Activated CD8-positive, alpha-beta memory T cell treated with anti-CD3 and anti-CD28 coated beads, Interleukin-2, amount 50 U/mL, for 4 hours (primary cell): ENCODE measurements around the gene ANKS6.
"Not testable (repeated sequence)": the region's sequence is repeated elsewhere in the genome, so short reads cannot be mapped to it uniquely, and the experiment has no call there.

ENCODE experiments used
- DNase-seq: peaks from one replicate; pipeline ENCODE4 v3.0.0-alpha.2; 2020

ANKS6 gene

GRCh38 chr9:98698856-98699255 lies 97.5 kb downstream of the ANKS6 start:
- no peak for DNase-seq

DNA sequence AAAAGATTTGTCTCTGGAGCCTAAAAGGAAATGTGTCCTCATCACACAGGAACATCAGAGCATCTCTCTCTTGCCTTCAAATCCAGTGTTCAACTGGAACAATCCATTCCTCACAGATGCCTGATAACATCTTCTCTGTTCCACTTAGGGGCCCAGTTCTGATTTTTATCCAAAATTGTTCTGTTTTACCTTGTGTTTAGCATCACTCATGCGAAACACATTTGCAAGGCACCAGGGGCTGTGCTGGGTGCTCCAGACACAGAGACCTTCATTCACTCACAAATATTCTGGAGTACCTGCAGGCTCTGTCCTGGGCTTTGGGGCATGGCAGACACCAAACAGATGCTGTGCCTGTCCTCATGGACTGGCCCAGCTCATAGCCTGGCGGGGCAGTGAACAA lies 101.4 kb downstream of the ANKS6 start:
- DNase-seq = no peak

DNA sequence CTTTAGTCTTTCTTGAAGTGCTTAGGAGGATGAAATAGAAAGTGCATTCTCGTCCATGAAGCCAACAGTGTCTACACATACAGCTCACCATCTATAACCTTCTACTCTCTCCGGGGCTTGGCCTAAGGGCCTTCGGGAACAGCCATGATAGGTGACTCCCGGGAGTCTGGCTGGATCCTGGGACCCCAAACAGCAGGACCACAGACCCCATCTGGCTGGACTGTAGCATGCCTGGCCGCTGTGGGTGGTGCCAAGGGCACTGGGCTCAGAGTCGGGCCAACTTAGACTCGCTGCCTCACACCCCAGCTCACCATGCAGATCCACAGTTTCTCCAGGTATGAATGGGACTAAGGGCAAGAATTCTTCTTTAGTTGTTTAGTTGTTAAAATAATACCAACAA lies 104.0 kb downstream of the ANKS6 start:
- no peak for DNase-seq

DNA sequence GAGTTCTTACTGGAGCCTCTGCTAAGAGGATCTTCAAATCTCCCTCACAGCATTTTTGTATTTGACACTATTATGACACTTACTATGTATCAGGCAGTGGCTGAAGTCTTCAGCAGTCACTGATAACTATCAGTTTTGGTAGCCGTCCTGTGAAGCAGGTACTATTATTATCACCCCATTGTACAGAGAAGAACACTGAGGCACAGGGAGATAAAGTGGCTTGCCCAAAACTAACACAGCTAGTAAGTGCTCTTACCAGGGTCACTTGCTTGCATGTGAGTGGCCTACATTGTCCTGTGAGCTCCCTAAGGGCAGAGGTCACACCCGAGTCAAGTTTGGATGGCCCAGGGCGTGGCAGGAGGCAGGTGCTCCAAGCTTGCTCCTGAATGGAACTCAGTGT lies 104.5 kb downstream of the ANKS6 start:
- no peak for DNase-seq

- DNase-seq = no peak
These were observed 105.7 kb downstream of the ANKS6 start for GRCh38 chr9:98690686-98691085.

DNA sequence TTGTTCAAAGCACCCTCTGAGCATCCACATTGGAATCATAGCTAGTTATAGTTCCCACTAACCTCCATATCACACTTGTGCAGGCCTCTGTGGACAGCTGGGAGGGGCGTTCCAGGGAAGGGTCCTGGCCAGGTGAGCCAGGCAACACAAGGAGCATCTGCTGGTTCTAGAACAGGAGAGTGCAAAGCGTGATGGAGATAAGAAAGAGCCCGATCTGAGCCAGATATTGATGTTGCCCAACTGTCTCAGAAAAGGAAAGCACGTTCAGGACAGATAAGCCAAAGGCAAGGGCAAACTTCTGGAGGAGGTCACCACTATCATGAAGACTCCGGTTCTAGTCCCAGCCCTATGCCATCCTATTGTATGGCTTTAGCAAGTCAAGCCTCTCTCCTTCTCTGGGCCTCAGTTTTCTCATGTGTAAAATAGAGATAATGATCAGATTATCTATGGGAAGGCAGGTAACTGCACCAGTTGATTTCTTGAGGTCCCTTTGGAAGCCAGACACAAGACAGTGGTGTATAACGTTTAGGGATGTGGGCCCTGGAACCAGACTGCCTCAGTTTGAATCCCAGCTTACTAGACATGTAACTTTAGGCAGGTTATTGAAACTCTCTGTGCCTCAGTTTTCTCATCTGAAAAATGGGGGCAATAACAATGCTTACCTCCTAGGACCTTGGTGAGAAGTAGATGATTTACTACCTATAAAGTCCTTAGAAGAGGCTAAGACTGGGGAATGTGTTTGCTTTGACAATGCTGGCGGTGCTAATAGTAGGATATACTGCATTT lies 107.5 kb downstream of the ANKS6 start:
- no peak for DNase-seq

DNA sequence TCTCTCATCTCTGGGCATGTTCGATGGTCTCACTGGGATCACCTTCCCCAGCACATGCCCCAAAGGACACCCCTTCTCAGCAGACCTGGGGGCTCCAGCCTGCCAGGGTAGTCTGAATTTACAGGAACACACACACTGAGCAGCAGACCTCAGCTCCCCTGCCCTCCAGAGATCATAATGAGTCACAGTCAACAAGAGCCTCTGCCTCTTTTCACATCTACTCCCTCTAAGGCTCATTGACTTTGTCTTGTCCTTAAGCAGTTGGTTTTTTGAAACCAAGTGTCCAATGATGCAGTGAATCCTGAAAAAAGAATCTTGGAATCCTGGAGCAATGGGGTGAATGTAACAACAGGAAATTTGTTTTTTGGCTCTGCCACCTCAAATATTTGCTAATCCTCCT lies 108.4 kb downstream of the ANKS6 start:
- no peak for DNase-seq

DNA sequence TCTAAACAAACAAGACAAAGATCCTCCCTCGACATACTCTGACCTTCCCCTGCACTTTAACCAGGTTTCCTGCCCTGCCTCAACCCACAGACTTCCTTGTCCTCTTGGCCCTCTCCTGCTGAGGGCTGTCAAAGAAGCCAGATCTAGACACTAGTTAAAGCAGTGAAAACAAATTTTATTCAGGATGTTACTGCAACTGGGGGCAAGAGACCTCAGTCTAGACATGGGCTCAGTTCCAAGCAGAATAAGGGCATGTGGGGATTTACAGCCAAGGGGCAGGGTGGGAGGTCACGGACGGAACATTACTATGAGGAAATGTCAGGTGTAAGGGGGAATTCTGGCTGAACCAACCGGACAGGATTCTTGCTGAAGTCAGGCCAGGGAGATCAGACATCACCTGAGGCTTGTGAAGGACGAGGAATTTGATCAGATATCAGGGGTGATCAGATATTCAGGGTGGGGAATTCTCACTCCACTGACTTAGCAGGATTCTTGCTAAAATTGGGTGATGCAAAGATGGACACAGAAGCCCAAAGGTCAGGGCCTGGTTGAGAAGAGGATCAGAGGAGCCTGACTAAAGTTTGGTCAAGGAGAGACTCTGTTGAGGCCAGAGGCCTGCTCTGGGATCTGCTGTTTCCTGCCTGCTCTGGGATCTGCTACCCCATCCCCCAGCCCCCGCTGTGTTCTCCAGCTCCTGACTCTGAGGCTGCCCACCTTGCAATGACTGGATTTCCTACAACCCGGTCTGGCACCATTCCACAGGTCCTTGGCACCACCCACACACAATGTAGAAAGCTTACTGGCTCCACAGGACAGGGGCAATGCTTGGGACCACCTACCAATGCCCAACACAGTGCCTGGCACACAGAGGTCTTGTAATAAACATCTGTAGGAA lies 109.1 kb downstream of the ANKS6 start:
- no peak for DNase-seq

DNA sequence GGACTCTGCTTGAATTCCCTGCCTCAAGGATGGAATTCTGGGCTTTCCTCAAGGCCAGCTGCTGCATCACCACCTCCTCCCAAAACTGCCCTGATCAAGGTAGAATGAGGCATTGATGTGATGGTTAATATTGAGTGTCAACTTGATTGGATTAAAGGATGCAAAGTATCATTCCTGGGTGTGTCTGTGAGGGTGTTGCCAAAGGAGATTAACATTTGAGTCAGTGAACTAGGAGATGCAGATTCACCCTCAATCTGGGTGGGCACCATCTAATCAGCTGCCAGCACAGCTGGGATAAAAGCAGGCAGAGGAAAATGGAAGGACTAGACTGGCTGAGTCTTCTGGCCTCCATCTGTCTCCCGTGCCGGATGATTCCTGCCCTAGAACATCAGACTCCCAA lies 111.5 kb downstream of the ANKS6 start:
- not testable (repeated sequence) for DNase-seq
